ENCODE data around the gene GRAMD4.

DNA sequence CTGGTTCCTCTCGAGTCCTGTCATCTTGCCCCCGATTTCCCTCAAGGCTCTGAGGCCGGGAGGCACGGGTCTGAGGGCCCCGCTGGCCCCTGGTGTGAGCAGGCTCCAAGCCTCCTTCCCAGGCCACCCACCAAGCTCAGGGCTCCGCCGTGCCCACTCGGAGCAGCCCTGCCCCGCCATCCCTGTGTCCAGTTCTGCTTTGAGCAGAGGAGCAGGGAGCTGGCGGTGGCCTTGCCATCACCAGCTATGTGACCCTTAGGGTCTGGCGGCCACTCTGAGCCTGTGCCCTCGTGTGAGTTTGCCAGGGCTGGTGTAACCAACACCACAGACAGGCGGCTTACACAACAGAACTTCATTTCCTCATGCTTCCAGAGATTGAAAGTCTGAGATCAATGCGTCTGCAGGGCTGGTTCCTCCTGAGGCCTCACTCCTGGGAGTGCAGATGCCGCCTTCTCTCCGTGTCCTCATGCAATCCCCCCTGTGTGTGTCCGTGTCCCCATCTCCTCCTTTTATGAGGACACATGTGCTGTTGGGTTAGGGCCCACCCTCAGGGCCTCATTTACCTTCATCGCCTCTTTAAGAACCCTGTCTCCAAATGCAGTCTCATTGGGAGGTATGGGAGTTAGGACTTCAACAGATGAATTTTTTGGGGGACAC, 46.3 kb upstream of the GRAMD4 start:
- TF ChIP-seq EZH2 (IDR thresholded peaks at IDR 0.05; ENCODE audit: insufficient read depth, poor library complexity, severe bottlenecking) (no peak), EZH2phosphoT487 (IDR thresholded peaks at IDR 0.05; ENCODE audit: insufficient read depth, low read depth) (no peak)
